ENCODE data around the gene TYROBP.
"Not testable (repeated sequence)": the region's sequence is repeated elsewhere in the genome, so short reads cannot be mapped to it uniquely, and the experiment has no call there.

Gene TYROBP

DNA sequence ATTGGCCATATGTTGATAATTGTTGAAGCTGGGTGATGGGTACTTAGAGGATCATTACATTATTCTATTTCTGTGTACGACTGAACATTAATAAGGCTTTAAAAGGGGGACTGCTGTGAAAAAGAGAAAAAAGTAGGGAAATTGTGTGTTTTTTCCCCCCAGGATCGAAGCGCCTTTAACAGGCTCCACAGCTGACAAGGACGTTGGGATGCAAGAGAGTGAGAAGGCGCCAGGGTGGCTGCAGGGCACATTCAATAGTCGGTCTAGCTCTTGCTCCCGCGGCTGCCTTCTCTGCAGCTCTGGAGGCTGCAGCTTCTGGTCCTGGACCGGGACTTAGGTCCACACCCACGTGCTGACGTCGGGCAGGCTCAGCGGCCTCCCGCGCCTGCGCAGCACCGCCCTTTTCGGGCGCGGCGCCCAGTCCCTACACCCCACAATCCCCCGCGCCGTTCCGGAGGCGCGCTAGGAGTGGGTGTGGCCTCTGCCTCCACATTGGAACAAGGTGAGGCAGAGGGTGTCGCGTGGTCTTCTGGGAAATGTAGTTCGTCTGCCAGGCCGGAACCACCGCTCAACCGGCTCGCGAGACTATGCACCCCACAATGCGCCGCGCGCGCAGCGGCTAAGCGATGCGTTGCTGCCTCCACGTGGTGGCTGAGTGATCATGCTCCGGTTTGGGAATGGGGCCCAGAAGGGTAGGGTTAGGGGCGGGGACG lies 23.2 kb upstream of the TYROBP start:
- DNase-seq: peak; percentile 96 to 99 (median 97)

DNA sequence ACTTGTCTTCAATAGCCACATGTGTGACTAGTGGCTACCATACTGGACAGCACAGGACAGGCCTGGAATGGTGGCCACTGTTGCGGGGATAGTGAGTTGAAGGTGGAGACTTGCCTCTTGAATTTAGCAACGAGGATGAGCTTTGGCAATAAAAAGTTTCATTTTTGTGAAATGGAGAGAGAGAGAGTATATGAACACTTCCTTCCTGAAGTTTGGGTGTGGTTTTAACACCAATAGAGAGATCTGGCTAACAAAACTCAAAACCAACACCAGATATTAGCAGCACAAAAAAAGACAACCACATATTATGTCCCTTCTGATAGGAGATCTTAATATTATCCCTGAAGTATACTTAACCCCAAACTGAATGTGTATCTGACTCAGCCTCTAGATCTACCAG lies 21.8 kb upstream of the TYROBP start:
- no peak for DNase-seq

DNA sequence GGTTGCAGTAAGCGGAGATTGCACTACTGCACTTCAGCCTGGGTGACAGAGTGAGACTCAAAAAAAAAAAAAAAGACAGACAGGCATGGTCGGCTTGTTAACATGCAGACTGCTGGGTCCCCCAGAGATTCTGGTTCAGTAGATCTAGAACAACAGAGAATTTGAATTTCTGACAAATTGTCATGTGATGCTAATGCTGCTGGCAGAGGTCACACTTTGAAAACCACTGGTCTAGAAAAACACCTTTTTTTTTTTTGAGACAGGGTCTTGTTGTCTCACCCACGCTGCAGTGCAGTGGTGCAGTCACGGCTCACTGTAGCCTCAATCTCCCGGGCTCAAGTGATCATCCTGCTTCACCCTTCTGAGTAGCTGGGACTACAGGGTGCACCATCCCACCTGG lies 20.4 kb upstream of the TYROBP start:
- DNase-seq: no peak

DNA sequence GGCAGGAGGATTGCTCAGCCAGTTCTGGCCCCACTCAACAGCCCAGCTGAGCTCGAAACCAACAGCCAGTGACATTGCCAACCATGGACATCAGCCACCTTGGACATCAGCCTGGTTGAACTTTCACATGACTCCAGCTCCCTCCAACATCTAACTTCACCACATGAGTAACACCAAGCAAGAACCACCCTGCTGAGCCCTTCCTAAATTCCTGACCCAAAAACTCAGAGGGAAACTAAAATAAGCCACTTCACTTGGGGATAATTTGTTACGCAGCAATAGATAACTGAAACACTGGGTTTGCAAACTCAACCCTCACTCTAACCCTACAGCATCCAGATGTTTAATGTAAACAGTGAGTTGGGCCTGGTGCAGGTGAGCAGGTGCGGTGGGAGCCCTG lies 17.4 kb upstream of the TYROBP start:
- no peak for DNase-seq

DNA sequence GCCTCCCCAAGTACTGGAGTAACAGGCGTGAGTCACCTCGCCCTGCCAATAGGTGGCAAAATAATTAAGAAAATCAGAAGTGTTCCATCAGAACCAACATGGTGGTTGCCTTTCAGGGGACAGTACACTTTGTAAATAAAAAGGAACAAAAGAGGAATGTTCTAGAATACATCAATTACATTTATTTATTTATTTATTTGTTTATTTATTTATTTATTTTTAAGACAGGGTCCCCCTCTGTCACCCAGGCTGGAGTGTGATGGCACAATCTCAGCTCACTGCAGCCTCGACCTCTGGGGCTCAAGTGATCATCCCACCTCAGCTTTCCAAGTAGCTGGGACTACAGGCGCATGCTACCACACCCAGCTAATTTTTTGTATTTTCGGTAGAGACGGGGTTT lies 12.9 kb upstream of the TYROBP start:
- no peak for DNase-seq

DNA sequence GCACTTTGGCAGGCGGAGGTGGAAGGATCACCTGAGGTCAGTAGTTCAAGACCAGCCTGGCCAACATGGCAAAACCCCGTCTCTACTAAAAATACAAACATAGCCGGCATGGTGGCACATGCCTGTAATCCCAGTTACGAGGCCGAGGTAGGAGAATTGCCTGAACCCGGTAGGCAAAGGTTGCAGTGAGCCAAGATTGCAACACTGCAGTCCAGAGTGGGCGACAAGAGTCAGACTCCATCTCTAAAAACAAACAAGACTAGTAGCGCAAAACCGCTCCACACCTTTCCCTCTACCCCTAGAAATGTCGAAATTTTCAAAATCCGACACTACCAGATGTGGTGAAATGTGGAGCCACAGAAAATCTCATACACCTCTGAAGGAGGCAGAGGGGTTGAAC lies 11.2 kb upstream of the TYROBP start:
- no peak for DNase-seq

DNA sequence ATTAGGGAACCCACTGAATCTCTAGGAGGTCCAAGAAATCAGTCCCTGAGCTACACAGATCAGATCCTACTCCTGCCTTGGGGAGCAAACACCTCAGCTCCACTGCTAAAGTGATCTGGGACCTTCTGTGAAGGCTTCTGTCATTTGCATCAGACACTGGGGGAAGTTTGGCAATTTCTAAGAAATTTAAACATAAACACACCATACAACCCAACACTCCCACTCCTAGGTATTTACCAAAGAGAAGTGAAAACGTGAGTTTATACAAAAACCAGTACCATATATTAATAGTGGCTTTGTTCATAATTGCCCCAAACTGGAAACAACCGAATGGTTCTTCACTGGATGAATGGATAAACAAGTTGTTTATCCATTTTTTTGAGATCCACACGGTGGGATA lies 7.3 kb upstream of the TYROBP start:
- no peak for DNase-seq

DNA sequence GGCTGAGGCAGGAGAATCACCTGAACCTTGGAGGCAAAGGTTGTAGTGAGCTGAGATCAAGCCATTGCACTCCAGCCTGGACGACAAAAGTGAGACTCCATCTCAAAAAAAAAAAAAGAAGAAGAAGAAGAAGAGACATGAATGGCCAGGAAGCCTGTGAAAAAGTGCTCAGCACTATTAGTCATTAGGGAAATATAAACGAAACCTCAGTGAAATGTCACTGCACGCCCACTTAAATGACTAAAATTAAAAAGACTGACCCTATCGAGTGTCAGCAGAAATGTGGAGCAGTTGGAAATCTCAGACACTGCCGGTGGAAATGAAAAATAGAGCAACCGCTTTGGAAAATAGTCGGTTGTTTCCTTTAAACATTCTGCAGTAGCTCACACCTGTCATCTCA lies 5.5 kb upstream of the TYROBP start:
- no peak for DNase-seq

GRCh38 chr19:35911790-35912189 lies 3.7 kb upstream of the TYROBP start:
- no peak for DNase-seq

GRCh38 chr19:35911173-35911572 lies 3.1 kb upstream of the TYROBP start:
- no peak for DNase-seq

- DNase-seq: not testable (repeated sequence)
Measured at GRCh38 chr19:35910355-35910754, 2.3 kb upstream of the TYROBP start.

GRCh38 chr19:35909684-35910035 lies 1.6 kb upstream of the TYROBP start:
- DNase-seq: no peak

DNA sequence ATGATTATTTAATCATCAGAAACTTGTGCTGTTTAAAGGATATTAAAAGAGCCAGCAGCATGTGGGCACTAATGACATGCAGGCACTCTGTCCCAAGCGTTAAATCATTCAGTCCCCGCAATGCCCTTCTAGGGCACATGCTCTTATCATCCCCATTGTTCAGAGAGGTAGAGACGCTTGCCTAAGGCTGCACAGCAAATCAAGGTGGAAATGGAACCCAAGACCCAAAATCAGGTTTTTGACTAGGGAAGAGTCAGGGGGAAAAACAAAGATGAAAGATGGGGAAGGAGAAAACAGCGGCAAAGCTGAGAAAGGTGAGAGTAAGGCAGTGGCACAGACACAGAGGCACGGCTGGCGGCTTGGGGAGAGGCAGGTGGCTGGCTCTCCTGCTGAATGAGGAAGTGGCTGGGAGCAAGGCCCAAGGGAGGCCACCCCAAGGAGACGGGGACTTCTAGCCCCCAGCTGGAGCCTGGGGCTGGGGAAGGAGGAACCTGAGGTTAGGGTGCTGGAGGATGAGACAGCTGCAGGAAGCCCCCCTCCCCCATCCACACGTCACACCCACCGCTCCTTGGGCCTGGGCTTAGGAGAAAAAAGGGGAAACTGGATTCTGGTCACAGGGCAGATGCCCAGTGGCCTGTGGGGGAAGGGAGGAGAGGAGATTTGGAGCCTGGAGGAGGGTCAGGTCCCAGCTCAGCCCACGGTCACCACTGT lies 1.0 kb upstream of the TYROBP start:
- no peak for DNase-seq

DNA sequence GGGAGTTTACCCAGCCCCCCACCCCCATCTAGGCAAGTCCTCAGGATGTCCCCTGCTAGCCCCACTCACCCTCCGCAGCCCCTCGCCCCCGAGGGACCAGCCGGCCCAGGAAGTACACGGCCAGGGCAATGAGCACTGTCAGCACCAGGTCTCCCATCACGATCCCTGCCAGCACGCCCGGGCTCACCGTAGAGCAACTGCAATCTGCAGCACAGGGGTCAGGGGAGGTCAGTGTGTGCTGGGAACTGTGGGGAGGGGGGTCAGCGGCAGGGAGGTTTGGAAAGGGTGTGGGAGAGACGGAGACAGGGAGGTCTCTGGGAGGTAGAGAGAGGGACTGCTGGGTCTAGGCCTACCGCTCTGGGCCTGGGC lies 734 bp downstream of the TYROBP start:
- no peak for DNase-seq

DNA sequence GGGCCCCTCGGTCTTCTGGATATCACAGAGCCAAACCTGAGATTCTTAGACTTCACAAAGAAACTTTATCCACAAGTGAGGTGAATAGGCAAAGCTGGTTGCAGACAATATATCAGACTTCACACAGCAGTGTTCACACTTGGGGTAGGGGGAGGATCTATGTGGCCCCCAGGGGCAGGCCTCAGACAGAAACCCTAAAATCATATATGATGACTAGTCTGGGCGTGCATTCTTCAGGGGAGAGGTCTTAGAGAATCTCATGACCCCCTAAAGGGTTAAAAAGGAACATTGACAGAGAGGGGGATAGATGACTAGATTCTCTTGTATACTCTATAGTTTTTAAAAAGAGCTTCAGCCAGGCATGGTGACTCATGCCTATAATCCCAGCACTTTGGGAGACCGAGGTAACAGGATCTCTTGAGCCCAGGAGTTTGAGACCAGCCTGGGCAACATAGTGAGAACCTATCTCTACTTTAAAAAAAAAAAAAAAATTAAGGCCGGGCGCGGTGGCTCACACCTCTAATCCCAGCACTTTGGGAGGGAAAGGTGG lies 2.8 kb downstream of the TYROBP start:
- DNase-seq: no peak

DNA sequence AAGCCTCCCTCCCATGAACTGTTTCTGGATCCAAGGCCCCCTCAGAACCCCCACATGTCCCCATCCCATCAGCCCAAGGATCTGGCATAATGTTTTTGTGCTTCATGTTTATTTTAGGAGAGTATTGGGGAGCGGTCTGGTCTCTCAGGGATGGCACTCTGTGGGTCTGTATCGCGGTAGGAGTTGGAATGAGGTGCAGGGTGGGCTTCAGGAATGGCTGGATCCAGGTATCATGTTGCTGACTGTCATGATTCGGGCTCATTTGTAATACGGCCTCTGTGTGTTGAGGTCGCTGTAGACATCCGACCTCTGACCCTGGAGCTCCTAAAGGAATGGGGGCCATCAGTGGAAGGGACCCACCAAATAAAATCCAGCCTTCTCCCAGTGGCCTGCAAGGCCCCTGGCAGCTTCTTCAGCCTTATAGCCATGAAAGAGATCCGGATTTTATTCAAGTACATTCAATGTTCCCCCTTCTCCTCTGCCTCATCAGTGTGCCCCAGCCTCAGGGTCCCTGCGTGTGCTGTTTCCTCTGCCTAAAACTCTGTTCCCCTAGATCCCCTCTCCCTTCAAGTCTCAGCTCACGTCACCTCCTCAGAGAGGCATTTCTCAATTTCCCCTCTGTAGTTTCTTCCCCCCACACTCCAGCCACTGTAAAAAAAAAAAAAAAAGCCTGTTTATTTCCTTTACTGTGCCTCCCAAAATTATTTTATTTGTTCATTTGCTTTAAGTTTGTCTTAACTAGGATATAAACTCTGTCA lies 3.6 kb downstream of the TYROBP start:
- DNase-seq: no peak

DNA sequence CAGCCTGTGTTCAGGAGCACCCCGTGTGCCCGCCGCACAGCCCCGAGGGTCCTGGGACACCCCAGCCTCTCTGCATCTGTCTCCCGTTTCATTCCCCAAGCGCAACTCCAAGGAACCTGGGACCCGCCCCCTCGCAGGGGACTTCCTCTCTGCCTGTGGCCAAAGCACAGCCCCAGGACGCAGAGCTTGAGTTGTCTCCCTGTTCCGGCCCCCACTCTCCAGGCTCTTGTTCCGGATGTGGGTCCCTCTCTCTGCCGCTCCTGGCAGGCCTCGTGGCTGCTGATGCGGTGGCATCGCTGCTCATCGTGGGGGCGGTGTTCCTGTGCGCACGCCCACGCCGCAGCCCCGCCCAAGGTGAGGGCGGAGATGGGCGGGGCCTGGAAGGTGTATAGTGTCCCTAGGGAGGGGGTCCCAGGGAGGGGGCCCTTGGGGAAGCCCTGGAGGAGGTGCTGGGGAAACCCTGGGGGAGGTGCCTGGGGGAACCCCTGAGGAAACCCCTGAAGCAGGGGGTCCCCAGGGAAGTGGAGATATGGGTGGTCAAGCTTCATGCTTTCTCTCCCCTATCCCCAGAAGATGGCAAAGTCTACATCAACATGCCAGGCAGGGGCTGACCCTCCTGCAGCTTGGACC lies 4.4 kb downstream of the TYROBP start:
- DNase-seq: peak; percentile 56 to 86 (median 74)

GRCh38 chr19:35902870-35903475 lies 5.1 kb downstream of the TYROBP start:
- DNase-seq: no peak

DNA sequence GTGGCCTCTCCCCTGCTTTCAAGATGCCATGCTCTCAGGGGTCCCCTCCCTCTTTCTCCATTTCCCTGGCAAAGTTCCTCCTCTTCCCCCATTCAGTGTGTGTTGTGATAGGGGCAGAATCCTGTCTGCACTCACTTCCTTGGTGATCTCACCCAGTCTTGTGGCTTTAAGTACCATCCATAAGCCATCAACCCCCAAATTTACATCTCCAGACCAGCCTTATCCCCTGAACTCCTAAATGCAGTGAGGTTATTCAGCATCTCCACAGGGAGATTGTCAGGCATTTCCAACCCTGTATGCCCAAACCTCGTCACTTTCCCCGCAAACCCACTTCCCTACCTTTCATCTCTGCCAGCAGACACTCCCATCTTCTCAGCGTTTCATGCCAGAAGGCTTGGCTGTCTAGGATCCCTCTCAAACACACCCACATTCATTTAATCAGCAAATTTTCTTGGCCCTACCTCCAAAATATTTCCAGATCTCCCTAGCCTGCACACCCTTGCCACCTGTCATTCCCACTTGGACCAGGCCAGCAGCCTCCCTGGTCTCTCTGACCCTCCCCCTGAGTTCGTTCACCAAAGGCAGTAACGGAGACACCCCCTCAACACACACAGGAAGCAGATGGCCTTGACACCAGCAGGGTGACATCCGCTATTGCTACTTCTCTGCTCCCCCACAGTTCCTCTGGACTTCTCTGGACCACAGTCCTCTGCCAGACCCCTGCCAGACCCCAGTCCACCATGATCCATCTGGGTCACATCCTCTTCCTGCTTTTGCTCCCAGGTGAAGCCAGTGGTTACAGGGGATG lies 6.0 kb downstream of the TYROBP start, which contains the start of gene HCST:
Gene HCST, plus strand, starts transcription at position 676 of the 808 bp plus-strand sequence. Its CDS starts 65 bp downstream, at position 741.
- no peak for DNase-seq

DNA sequence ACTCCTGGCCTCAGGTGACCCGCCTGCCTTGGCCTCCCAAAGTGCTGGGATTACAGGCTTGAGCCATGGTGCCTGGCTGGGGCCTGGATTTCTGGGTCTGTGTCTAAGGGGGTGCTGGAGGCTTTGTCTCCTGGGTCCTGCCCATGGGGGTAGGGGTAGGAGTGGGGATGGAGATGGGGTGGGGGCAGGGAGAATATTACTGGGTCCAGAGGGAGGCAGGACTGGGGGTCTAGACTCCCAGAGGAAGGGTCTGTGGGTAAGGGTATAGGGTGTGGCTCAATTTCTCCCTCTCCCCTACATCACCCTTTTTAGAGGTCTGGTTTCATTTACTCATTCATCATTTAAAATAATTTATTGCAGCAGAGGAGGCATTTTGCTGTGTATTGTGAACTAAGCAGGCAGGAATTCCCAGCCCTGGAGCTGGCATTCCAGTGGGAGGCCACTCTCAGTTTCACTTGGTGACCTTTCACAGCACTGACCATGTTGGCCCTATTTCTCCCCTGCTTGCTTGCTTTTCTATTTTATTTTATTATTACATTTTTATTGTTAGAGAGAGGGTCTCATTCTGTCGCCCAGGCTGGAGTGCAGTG lies 6.9 kb downstream of the TYROBP start:
- no peak for DNase-seq

GRCh38 chr19:35899547-35900214 lies 8.4 kb downstream of the TYROBP start:
- DNase-seq: peak; percentile 64 to 83 (median 75)

Measured in activated CD4-positive, CD25-positive, alpha-beta regulatory T cell (primary cell).